DMS53 treated with DMSO at 0.1 percent for 48 hours (cell line): Measurements from ENCODE around the gene BRI3BP.
"Not testable (repeated sequence)": the region's sequence is repeated elsewhere in the genome, so short reads cannot be mapped to it uniquely, and the experiment has no call there.

Experiments
- DNase-seq: peaks from one replicate; lab custom pipeline; 2025; ENCODE audit not compliant: unreplicated experiment; lab: John Stamatoyannopoulos, UW

Gene BRI3BP

DNA sequence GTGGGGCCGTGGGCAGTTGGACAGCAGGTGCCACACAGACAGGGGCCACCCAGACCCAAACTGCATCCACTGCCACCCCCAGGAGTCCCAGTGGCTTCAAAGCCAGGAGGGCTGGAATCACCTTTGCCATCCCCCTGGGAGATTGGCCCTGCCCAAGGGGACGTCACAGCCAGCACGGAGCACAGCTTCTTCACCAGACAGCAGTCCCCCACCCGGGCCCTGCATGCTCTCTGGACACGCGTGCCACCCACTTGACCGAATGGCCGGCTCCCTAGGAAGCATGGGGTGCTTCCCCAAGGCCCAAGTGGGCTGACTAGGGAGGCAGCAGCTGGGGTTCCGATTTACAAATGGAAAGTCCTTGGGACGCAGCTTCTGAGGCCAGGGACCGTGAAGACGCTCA is 21.8 kb upstream of the BRI3BP start:
- DNase-seq = no peak

DNA sequence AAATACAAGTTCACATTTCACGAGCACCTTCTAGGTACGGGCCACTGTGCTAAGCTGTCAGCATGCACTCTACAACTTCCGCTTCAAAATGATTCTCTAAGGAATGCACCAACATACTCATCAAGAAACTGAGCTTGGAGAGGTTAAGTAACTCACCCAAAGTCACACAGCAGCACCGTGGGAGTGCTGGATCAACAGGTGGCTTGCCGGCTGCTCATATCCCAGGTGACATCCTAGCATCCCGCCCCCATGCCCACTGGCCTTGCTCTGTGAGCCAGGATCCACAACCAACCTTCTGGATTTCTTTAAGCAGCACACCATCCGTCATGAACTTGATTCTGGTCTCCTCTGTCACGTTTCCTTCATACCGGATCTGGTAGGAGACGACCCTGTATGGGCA is 21.2 kb upstream of the BRI3BP start:
- DNase-seq = no peak

DNA sequence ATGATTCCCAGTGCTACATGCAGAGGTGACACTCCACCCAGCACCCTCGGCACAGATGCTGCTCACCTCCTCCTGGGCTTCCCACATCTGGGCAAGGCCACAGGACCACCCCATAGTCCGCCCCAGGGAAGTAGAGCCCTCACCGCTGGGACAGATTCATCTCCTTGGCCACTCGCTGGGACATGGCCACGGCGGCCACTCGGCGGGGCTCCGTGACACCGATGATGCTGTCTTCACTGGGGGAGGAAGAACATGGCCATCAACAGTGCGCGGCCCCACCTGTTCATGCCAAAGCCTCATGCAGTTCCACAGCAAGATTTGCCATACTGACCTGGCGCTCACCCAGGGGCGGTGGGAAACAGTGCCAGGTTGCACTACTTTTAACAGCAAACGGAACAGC is 18.2 kb upstream of the BRI3BP start:
- DNase-seq = no peak

GRCh38 chr12:124976999-124977398 is 16.4 kb upstream of the BRI3BP start:
- no peak for DNase-seq

DNA sequence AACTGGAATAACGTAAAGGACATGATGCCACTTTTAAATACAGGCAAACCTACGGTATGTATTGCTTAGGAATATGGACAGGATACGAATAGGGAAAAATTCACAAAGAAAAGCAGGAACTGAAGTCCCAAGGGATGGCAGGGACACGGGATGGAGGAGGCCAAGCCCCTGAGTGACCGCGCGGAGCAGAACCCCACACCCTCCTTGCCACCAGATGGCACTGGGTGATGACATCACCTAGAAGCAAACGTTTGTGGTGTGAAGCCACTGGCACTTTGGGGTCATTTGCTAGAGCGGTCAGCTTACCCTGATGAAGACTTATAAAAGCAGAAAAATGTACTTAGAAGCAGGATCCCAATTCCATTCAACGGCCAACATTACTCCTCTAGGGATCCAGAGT is 13.9 kb upstream of the BRI3BP start:
- DNase-seq = no peak

DNA sequence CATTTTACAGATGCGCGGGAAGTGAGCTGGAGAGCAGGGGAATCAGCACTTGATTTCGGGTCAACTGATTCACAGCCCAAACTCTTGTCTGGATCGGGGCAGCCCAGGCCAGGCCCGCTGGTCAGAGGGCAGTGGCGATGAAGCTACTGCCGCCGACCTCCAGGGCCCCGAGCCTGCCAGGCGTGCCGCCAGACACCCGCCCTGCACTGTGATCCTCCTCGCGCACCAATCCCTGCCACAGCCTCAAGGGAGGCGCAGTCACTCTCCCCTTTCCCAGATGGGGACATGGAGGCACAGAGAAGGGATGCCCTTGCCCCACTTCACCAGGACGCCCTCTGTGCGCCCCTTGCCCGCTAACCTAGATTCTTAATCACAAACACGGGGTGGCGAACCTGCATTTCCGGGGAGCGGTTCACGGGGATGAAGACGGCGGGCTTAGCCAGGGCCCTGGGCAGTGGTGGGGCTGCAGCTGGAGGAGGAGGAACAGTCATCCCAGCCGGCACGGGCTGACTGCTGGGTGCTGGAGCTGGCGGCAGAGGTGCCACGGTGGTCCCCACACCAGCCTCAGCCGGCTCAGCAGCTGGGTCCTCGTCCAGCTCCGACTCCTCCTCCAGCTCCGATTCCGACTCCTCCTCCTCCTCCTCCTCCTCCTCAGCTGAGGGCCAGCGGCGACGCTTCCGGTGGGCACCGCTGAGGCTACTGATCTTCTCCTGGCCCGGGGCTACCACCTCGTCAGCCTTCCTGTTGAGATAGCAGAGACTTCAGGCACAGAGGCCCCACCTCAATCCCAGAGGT is 13.2 kb upstream of the BRI3BP start:
- DNase-seq = no peak

DNA sequence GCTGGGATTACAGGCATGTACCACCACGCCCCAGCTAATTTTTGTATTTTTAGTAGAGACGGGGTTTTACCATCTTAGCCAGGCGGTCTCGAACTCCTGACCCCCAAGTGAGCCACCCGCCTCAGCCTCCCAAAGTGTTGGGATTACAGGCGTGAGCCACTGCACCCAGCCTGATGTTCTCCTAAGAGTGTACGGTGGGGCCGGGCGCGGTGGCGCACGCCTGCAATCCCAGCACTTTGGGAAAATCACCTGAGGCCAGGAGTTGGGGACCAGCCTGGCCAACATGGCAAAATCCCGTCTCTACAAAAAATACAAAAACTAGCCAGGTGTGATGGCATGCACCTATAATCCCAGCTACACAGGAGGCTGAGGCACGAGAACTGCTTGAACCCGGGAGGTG is 6.6 kb upstream of the BRI3BP start:
- not testable (repeated sequence) for DNase-seq

DNA sequence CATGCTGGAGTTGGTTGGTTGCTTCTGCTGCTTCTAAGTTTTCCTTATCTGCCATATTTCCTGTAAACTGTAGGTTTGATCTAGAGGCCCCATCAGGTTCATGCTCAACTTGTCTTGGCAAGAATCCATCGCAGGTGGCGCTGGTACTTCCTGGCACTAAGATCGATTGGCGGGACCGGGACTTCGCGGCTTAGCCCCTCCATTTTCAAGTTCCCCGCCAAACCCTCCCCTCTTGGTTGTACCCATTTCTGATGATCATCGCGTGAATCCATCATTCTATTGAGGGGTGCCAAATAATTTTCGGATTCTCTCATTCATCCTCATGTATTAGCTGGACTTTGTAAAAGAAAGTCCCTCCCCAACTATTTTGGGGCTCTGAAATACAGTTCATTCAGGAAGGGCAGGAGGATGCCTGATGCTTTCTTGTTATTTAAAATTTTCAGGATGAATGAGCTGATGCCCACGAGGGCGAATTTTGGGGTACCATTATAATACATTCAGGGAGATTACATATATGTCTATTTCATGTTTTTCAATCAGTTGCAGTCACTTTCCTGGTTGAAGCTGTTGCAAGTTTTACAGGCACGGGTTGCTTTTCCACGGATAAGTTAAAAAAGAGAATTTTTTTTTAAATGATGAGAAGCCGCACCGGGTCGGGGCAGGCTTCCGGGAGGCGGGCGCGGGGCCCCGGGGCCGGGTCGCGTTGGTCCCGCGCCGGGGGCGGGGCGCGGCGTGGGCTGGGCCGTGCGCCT is 395 bp upstream of the BRI3BP start:
- peak; percentile 88 for DNase-seq

DNA sequence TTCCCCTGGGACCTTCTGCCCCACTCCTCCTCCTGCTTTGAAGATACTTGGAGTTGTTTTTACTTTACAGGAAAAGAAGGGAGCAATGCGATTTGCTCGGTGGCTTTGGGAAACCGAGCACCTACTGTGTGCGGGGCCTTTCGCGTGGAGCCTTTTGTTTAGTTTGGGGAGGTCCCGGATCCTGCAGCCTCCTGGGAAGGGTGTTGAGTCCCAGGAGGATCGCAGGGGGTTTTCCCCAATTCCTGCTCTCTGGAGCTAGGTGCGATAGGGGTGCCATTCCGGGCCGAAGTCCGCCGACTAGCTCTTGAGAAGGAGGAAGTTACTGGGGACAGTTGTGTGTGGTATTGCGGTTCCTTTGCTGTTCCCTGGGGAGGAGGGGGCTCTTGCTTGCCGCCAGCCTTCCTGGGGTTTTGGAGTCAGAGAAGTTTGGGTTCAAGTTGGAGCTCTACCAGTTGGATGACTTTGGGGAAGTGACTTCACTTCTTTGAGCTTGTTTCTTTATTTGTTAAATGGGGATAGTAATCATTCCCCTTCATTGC is 1.1 kb downstream of the BRI3BP start:
- DNase-seq = peak; percentile 14

GRCh38 chr12:124995200-124995961 is 1.9 kb downstream of the BRI3BP start:
- DNase-seq = no peak

DNA sequence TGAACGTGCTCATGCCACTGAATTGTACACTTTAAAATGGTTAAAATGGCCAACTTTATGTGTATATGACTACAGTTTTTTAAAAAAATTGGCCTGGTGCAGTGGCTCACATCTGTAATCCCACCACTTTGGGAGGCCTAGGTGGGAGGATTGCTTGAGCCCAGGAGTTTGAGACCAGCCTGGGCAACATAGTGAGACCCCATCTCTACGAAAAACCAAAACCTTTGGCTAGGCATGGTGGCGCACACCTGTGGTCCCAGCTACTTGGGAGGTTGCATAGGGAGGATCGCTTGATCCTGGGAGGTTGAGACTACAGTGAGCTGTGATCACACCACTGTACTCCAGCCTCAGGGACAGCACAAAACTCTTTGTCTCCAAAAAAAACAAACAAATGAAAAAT is 5.3 kb downstream of the BRI3BP start:
- DNase-seq = no peak

DNA sequence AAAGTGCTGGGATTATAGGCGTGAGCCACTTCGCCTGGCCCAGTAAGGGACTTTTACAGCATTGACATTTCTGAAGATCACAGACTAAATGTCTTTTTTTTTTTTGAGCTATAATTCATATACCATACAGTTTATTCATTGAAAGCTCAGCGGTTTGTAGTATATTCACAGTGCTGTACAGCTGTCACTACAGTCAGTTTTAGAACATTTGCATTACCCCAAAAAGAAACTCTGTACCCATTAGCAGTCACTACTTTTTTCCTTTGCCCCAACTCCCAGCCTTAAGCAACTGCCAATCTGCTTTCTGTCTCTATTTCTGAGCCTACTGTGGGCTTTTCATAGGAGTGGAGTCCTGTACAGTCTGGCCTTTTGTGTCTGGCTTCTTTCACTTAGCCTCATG is 8.2 kb downstream of the BRI3BP start:
- DNase-seq = no peak

DNA sequence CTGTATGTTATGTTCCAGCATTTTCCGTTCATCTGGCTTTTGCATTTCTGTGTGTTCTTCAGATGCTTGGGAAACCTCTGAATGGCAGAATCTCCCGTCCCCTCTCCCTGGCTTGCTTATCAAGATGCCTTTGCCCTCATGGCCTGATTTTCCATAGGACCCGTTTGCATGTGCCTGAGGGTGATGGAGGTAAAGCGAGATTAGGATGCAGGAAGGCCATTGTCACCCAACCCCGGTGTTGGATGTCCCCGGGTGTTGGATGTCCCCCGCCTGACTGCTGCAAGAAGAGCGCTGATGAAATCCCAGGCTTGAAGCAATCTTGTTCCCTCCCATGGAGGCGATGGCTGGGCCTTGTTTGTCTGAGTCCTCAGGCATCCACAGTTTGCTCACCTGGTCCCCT is 9.6 kb downstream of the BRI3BP start:
- DNase-seq = no peak

DNA sequence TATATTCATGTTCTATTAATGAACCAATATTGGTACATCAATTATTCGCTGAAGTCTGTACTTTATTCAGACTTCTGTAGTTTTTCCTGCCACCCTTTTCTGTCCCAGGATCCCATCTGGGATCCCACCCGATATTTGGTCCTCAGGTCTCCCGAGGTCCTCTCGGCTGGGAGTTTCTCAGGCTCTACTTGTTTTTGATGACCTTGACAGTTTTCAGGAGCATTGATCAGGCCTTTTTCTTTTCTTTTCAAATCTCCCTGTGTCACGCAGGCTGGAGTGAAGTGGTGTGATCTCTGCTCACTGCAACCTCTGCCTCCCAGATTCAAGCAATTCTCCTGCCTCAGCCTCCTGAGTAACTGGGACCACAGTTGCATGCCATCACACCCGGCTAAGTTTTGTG is 11.2 kb downstream of the BRI3BP start:
- DNase-seq = no peak

DNA sequence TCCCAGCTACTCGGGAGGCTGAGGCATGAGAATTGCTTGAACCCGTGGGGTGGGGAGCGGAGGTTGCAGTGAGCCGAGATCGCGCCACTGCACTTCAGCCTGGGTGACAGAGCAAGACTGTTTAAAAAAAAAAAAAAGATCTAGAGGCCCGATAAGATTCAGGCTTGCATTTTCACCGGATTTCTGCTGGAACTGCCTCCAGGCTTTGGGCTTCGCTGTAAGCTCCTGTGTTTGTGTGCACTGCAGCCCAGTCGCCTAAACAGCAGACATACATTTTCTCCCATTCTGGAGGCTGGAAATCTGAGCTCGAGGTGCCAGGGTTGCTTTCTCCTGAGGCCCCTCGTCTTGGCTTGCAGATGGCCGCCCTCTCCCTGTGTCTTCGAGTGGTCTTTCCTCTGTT is 12.2 kb downstream of the BRI3BP start:
- DNase-seq = no peak

GRCh38 chr12:125006365-125006764 is 12.9 kb downstream of the BRI3BP start:
- DNase-seq = no peak

GRCh38 chr12:125013816-125014442 is 20.5 kb downstream of the BRI3BP start:
- DNase-seq = no peak

GRCh38 chr12:125014526-125014925 is 21.1 kb downstream of the BRI3BP start:
- DNase-seq = no peak

DNA sequence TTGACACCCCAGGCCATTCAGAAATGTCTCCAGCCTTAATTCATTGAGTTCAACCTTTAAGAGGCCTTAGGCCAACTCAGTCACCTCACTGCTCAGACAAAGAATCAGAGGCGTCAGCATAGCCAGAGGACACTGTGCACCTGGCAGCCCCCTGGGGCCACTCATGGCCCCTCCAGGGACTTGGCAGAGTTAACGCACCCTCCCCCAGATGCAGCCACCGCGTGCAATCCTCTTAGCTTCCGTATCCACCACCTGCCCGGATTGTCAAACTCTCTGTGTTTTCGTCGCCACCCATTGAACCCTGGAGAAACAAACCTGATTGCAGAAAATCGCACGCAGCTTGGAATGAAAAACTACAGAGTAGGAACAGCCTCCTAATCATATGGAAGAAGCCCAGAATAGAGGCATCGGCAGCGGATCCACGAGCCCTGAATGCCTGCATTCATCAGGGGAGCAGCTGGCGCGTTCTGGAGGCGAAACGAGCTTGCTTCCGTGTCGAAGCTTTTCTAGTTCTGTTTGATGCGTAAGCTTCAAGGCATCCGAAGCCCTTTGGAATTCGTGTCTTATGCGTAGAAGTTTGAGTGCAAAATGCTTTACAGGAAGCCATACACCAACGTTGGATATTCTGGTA is 22.4 kb downstream of the BRI3BP start:
- DNase-seq = no peak

GRCh38 chr12:125017801-125018200 is 24.4 kb downstream of the BRI3BP start:
- no peak for DNase-seq

DNA sequence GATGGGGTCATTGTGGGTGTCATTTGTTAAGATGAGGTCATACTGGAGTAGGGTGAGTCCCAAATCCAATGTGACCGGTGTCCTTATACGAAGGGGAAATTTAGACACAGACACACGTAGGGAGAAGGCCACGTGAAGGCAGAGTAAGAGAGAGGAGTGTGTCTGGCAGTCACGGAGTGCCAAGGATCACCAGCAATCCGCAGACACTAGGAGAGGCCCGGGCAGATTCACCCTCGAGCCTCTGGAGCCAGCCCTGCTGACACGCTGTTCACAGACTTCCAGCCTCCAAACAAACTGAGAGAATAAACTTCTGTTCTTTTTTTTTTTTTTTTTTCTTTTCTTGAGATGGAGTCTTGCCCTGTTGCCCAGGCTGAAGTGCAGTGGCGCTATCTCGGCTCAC is 24.9 kb downstream of the BRI3BP start:
- DNase-seq = no peak
